ENCODE results near the gene MCCC1. TPM values are rescaled to one million over a fixed set of nuclear protein-coding genes. Genes with fewer than 3 reads are reported as not detected.

The MCCC1 gene
- 10 to 100 TPM; 20.7 to 44.2 TPM for total RNA-seq

GRCh38 chr3:183099026-183099837, at the start of gene MCCC1:
Gene MCCC1 (minus strand): TSS chr3:183099496. CDS start chr3:183099440, 56 bp downstream.
- H3K36me3 ChIP-seq: no peaks in the 10 kb centered on the region
- H3K9me3 ChIP-seq: no peaks in the 10 kb centered on the region
- H3K4me1 ChIP-seq: peaks cover 0 to 20% of the 10 kb centered on the region in 2 donors
- peak within 1 kb of the TSS; percentile 84 to 95 for H3K27ac ChIP-seq
- no peaks in the 10 kb centered on the region for H3K27me3 ChIP-seq
- peak; percentile 100 for DNase-seq (ENCODE audit: low spot score)
- peak within 1 kb of the TSS; percentile 67 to 93 for H3K4me3 ChIP-seq
- TF ChIP-seq CTCF (IDR thresholded peaks at IDR 0.05): no peak

- no peaks in the 10 kb centered on the region for H3K27me3 ChIP-seq
- no peak overlapping the region for H3K27ac ChIP-seq
- TF ChIP-seq CTCF (IDR thresholded peaks at IDR 0.05): no peak
- H3K4me3 ChIP-seq: no peak overlapping the region
- DNase-seq (ENCODE audit: low spot score): no peak
- no peaks in the 10 kb centered on the region for H3K4me1 ChIP-seq
- no peaks in the 10 kb centered on the region for H3K9me3 ChIP-seq
- H3K36me3 ChIP-seq: no peaks in the 10 kb centered on the region
Measured at GRCh38 chr3:183148056-183148455, 48.8 kb upstream of the MCCC1 start.

GRCh38 chr3:183144363-183144762, 45.1 kb upstream of the MCCC1 start:
- H3K4me1 ChIP-seq: no peaks in the 10 kb centered on the region
- no peak for DNase-seq (ENCODE audit: low spot score)
- H3K27ac ChIP-seq: no peak overlapping the region
- TF ChIP-seq CTCF (IDR thresholded peaks at IDR 0.05): no peak
- no peaks in the 10 kb centered on the region for H3K36me3 ChIP-seq
- no peaks in the 10 kb centered on the region for H3K9me3 ChIP-seq
- no peak overlapping the region for H3K4me3 ChIP-seq
- H3K27me3 ChIP-seq: no peaks in the 10 kb centered on the region

- no peak for TF ChIP-seq CTCF (IDR thresholded peaks at IDR 0.05)
- H3K9me3 ChIP-seq: no peaks in the 10 kb centered on the region
- H3K36me3 ChIP-seq: no peaks in the 10 kb centered on the region
- no peaks in the 10 kb centered on the region for H3K27me3 ChIP-seq
- H3K4me3 ChIP-seq: no peak overlapping the region
- DNase-seq (ENCODE audit: low spot score): no peak
- no peaks in the 10 kb centered on the region for H3K4me1 ChIP-seq
- H3K27ac ChIP-seq: no peak overlapping the region
Measured at GRCh38 chr3:183142199-183142598, 42.9 kb upstream of the MCCC1 start.

GRCh38 chr3:183134844-183135243, 35.5 kb upstream of the MCCC1 start:
- no peaks in the 10 kb centered on the region for H3K27me3 ChIP-seq
- peaks cover 0 to 2% of the 10 kb centered on the region in 2 donors for H3K9me3 ChIP-seq
- no peak for TF ChIP-seq CTCF (IDR thresholded peaks at IDR 0.05)
- no peak overlapping the region for H3K27ac ChIP-seq
- no peak for DNase-seq (ENCODE audit: low spot score)
- no peaks in the 10 kb centered on the region for H3K4me1 ChIP-seq
- no peak overlapping the region for H3K4me3 ChIP-seq
- H3K36me3 ChIP-seq: no peaks in the 10 kb centered on the region

All from right atrium auricular region (tissue), 2 donors.